NT2/D1 (cell line): ENCODE results near the gene WIZ.

ENCODE experiments used
- DNase-seq: peaks from one replicate; pipeline ENCODE4 v3.0.0-alpha.2; 2011; ENCODE audit warnings: low read depth, low spot score
- H3K27me3 ChIP-seq: 2 replicates; pipeline ENCODE4 v1.6.0; 2011; ENCODE audit warnings: mild to moderate bottlenecking; ENCODE audit not compliant: insufficient read length, insufficient read depth
- H3K36me3 ChIP-seq: 2 replicates; pipeline ENCODE4 v1.6.1; 2011; ENCODE audit warnings: mild to moderate bottlenecking, low read length, mixed read lengths; ENCODE audit not compliant: insufficient read depth, insufficient read length
- H3K4me1 ChIP-seq: 2 replicates; pipeline ENCODE4 v1.5.1; 2011; ENCODE audit not compliant: insufficient read depth, insufficient read length
- H3K4me3 ChIP-seq: 2 replicates; pipeline ENCODE4 v1.5.1; 2011; ENCODE audit warnings: low read depth; ENCODE audit not compliant: insufficient read length
- H3K9ac ChIP-seq: 2 replicates; pipeline ENCODE4 v1.6.0; 2011; ENCODE audit warnings: low read depth; ENCODE audit not compliant: insufficient read length
- H3K9me3 ChIP-seq: 2 replicates; pipeline ENCODE4 v1.5.1; 2011; ENCODE audit warnings: mild to moderate bottlenecking, low read length; ENCODE audit not compliant: insufficient read depth
- SUZ12 ChIP-seq: IDR thresholded peaks from 2 replicates; pipeline ENCODE4 v1.6.1; 2011; ENCODE audit not compliant: insufficient read length, insufficient read depth; ENCODE audit errors: extremely low read depth
- YY1 ChIP-seq: IDR thresholded peaks from 2 replicates; pipeline ENCODE4 v1.6.1; 2011; ENCODE audit not compliant: insufficient read length, insufficient read depth
- ZNF274 ChIP-seq: IDR thresholded peaks from 2 replicates; pipeline ENCODE4 v1.6.1; 2011; ENCODE audit warnings: mild to moderate bottlenecking, low read depth, low read length

WIZ gene

DNA sequence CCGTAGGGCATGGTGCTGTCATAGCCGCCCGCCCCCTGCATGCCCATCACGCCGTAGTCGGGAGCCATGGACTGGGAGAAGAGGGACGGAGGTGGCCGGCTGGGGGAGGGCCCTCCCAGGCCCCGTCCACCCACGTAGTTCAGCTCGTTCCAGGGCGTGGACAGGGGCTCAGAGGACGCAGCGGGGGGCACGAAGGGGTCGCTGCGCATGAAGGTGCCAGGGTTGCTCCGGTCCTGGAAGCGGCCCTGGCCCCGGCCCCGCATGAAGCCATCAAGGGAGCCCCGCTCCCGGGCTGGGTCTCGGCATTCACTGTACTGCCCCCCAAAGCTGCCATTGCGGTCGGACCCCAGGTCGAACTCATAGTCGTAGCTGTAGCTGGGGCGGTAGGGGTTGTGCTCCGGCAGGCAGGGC lies 76.9 kb downstream of the WIZ start:
- Histone ChIP-seq H3K9me3 (no peaks in the 10 kb centered on the region), H3K27me3 (no peaks in the 10 kb centered on the region), H3K9ac (no peak overlapping the region), H3K4me1 (peaks cover 11% of the 10 kb centered on the region), H3K4me3 (no peak overlapping the region), H3K36me3 (peaks cover 82% of the 10 kb centered on the region)
- DNase-seq: no peak
- TF ChIP-seq SUZ12: no peak
- TF ChIP-seq ZNF274: no peak
- no peak for TF ChIP-seq YY1

GRCh38 chr19:15372470-15372869 lies 77.3 kb downstream of the WIZ start:
- H3K9ac ChIP-seq: no peak overlapping the region
- H3K36me3 ChIP-seq: peaks cover 86% of the 10 kb centered on the region

GRCh38 chr19:15371786-15372380 lies 77.9 kb downstream of the WIZ start:
- H3K36me3 ChIP-seq: peaks cover 90% of the 10 kb centered on the region
- no peaks in the 10 kb centered on the region for H3K9me3 ChIP-seq
- H3K4me1 ChIP-seq: peaks cover 6% of the 10 kb centered on the region
- no peaks in the 10 kb centered on the region for H3K27me3 ChIP-seq
- no peak overlapping the region for H3K9ac ChIP-seq
- TF ChIP-seq SUZ12 (no peak), ZNF274 (no peak), YY1 (no peak)
- no peak overlapping the region for H3K4me3 ChIP-seq
- DNase-seq: no peak

More at GRCh38 chr19:15372470-15372869, 77.3 kb downstream of the WIZ start:
- no peak overlapping the region for H3K4me3 ChIP-seq
- H3K9me3 ChIP-seq: no peaks in the 10 kb centered on the region
- no peaks in the 10 kb centered on the region for H3K27me3 ChIP-seq
- no peak for TF ChIP-seq ZNF274
- TF ChIP-seq SUZ12: no peak
- no peak for TF ChIP-seq YY1
- peaks cover 11% of the 10 kb centered on the region for H3K4me1 ChIP-seq
- no peak for DNase-seq

DNA sequence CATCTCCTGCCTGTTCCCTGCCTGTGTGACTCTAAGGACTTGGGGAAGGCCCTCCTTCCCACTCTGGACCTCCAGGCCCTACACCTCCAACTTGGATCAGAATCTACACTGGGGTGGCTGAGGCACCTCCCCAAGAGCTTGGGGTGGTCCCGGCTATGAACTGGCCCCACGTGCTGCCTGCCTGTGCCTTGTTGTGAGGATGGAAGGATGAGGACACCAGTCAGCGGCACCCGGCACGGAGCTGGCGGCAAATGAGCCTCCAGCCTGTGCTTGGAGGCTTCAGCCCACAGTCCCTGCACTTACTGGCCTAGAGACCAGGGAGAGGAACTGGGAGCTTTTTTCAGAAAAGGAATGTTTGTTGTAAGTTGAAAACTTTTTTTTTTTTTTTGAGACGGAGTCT lies 78.6 kb downstream of the WIZ start:
- DNase-seq: no peak
- no peak overlapping the region for H3K9ac ChIP-seq
- H3K27me3 ChIP-seq: no peaks in the 10 kb centered on the region
- H3K4me3 ChIP-seq: no peak overlapping the region
- peaks cover 3% of the 10 kb centered on the region for H3K4me1 ChIP-seq
- TF ChIP-seq ZNF274 (no peak), YY1 (no peak)
- H3K36me3 ChIP-seq: peaks cover 90% of the 10 kb centered on the region
- H3K9me3 ChIP-seq: no peaks in the 10 kb centered on the region
